ENCODE data around the gene DDX18. TPM values are rescaled to one million over a fixed set of nuclear protein-coding genes. Genes with fewer than 3 reads are reported as not detected.

DDX18 gene
- total and polyA plus RNA-seq, 4 donors, result 16.3 to 34.4 (median 23.3) TPM

GRCh38 chr2:117828870-117829269 is 14.4 kb downstream of the DDX18 start:
- WGBS, result 60% methylated on average over 2 of the region's 2 CpGs
- Histone ChIP-seq H3K36me3 (ENCODE audit: control insufficient read depth in 4 of 4, insufficient read depth in 3 of 4, low read depth in 1 of 4, low read length in 3 of 4) (peaks cover 31 to 72% (median 58%) of the 10 kb centered on the region in 4 donors), H3K9me3 (ENCODE audit: control insufficient read depth in 4 of 4, low read length in 3 of 4) (no peaks in the 10 kb centered on the region), H3K27ac (ENCODE audit: low read depth in 1 of 2, low read length in 2 of 2) (no peak overlapping the region), H3K9ac (ENCODE audit: low read depth in 1 of 2, low read length in 2 of 2) (no peak overlapping the region), H3K27me3 (ENCODE audit: control insufficient read depth in 4 of 4, insufficient read depth in 4 of 4, low read length in 3 of 4) (no peaks in the 10 kb centered on the region), H3K4me3 (ENCODE audit: low read depth in 1 of 3, low read length in 3 of 3) (no peak overlapping the region), H3K4me1 (ENCODE audit: control insufficient read depth in 4 of 4, insufficient read depth in 4 of 4, low read length in 3 of 4) (no peaks in the 10 kb centered on the region)
- TF ChIP-seq SP1 (IDR thresholded peaks at IDR 0.05), result no peak
- no peak for TF ChIP-seq JUND (IDR thresholded peaks at IDR 0.05)
- TF ChIP-seq EGR1 (IDR thresholded peaks at IDR 0.05; ENCODE audit: low read depth in 2 of 2), result no peak
- TF ChIP-seq HNF4A (conservative IDR thresholded peaks at IDR 0.05), result no peak
- TF ChIP-seq, protein P1, sequence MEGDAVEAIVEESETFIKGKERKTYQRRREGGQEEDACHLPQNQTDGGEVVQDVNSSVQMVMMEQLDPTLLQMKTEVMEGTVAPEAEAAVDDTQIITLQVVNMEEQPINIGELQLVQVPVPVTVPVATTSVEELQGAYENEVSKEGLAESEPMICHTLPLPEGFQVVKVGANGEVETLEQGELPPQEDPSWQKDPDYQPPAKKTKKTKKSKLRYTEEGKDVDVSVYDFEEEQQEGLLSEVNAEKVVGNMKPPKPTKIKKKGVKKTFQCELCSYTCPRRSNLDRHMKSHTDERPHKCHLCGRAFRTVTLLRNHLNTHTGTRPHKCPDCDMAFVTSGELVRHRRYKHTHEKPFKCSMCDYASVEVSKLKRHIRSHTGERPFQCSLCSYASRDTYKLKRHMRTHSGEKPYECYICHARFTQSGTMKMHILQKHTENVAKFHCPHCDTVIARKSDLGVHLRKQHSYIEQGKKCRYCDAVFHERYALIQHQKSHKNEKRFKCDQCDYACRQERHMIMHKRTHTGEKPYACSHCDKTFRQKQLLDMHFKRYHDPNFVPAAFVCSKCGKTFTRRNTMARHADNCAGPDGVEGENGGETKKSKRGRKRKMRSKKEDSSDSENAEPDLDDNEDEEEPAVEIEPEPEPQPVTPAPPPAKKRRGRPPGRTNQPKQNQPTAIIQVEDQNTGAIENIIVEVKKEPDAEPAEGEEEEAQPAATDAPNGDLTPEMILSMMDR (IDR thresholded peaks at IDR 0.05; ENCODE audit: low read depth, low read length, missing input control), result no peak
- no peak for TF ChIP-seq RAD21 (IDR thresholded peaks at IDR 0.05)
- TF ChIP-seq FOXA1 (IDR thresholded peaks at IDR 0.05), result no peak
- no peak for TF ChIP-seq ATF3 (IDR thresholded peaks at IDR 0.05)
- no peak for TF ChIP-seq YY1 (IDR thresholded peaks at IDR 0.05)
- no peak for TF ChIP-seq NR2F2 (IDR thresholded peaks at IDR 0.05)
- TF ChIP-seq FOXA2 (IDR thresholded peaks at IDR 0.05), result no peak
- TF ChIP-seq TAF1 (conservative IDR thresholded peaks at IDR 0.05), result no peak
- TF ChIP-seq GABPA (IDR thresholded peaks at IDR 0.05 in 1 of 2, conservative IDR thresholded peaks at IDR 0.05 in 1 of 2), result no peak
- TF ChIP-seq ZBTB33 (IDR thresholded peaks at IDR 0.05), result no peak
- TF ChIP-seq, protein P2, sequence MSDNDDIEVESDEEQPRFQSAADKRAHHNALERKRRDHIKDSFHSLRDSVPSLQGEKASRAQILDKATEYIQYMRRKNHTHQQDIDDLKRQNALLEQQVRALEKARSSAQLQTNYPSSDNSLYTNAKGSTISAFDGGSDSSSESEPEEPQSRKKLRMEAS (IDR thresholded peaks at IDR 0.05), result no peak
- no peak for TF ChIP-seq RXRA (IDR thresholded peaks at IDR 0.05)
- TF ChIP-seq HNF4G (IDR thresholded peaks at IDR 0.05), result no peak
- TF ChIP-seq, protein P3, sequence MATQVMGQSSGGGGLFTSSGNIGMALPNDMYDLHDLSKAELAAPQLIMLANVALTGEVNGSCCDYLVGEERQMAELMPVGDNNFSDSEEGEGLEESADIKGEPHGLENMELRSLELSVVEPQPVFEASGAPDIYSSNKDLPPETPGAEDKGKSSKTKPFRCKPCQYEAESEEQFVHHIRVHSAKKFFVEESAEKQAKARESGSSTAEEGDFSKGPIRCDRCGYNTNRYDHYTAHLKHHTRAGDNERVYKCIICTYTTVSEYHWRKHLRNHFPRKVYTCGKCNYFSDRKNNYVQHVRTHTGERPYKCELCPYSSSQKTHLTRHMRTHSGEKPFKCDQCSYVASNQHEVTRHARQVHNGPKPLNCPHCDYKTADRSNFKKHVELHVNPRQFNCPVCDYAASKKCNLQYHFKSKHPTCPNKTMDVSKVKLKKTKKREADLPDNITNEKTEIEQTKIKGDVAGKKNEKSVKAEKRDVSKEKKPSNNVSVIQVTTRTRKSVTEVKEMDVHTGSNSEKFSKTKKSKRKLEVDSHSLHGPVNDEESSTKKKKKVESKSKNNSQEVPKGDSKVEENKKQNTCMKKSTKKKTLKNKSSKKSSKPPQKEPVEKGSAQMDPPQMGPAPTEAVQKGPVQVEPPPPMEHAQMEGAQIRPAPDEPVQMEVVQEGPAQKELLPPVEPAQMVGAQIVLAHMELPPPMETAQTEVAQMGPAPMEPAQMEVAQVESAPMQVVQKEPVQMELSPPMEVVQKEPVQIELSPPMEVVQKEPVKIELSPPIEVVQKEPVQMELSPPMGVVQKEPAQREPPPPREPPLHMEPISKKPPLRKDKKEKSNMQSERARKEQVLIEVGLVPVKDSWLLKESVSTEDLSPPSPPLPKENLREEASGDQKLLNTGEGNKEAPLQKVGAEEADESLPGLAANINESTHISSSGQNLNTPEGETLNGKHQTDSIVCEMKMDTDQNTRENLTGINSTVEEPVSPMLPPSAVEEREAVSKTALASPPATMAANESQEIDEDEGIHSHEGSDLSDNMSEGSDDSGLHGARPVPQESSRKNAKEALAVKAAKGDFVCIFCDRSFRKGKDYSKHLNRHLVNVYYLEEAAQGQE (IDR thresholded peaks at IDR 0.05), result no peak
- DNase-seq (ENCODE audit: low spot score), result no peak
